ENCODE measurements around the gene RIC3. TPM values are rescaled to one million over a fixed set of nuclear protein-coding genes. Genes with fewer than 3 reads are reported as not detected.
"Not testable (repeated sequence)": the region's sequence is repeated elsewhere in the genome, so short reads cannot be mapped to it uniquely, and the experiment has no call there.

RIC3 gene
- total RNA-seq, 2 experiments from 2014 or later = 6.3 to 6.8 TPM

DNA sequence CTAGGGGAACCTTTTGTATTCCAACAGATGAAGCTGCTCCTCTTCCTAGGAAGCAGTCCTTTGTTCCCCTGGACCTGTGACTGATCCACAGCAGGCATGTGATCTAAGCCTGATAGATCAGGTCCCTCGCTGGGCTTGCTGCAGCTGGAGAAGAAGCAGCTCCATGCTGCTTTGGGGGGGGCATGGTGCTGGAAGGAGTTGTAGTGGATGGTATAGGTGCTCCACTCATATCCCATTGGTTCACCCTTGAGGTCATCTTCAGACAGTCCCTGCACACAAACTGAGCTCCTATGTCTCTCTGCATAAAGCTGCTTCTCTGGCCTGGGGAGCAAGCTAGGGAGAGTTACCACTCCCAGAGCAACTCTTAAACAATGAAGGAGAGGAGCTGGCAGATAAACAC is 9.5 kb upstream of the RIC3 start:
- Mint-ChIP-seq H3K27ac (no peak overlapping the region), H3K27me3 (ENCODE audit: low read depth) (peaks cover 5% of the 10 kb centered on the region), H3K9me3 (no peaks in the 10 kb centered on the region), H3K4me1 (ENCODE audit: low read depth) (no peaks in the 10 kb centered on the region), H3K4me3 (no peak overlapping the region), H3K36me3 (ENCODE audit: low read depth) (no peaks in the 10 kb centered on the region)
- CTCF ChIA-PET = interaction anchor here (1.3 kb wide), 1 partner anchor 14 kb away, joined by 3 read pairs; no protein-coding TSS in a partner anchor
- DNase-seq = no peak
- intact Hi-C loops (cut with micrococcal nuclease) = no loop called here

DNA sequence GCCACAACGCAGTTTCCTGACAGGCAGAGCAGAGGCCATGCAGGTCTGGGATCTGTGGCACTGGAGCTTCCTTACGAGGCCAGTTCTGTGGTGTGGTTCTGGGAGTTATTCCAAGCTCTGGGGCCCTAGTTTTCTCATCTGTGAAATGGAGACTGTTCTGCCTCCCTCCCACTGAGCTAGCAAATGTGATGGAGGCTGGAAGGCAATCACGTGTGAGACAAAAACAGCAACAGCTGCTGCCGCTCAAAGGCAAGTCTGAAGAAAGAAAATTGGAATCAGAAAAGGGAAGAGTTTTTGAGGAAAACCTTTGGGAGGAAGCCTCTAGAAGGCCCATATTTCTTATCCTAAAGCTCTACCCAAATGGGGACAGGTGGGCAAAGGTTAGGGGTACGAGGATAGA is 8.3 kb upstream of the RIC3 start:
- Mint-ChIP-seq H3K36me3 (ENCODE audit: low read depth) (no peaks in the 10 kb centered on the region), H3K27ac (no peak overlapping the region), H3K4me3 (no peak overlapping the region), H3K27me3 (ENCODE audit: low read depth) (peaks cover 7% of the 10 kb centered on the region), H3K4me1 (ENCODE audit: low read depth) (no peaks in the 10 kb centered on the region), H3K9me3 (no peaks in the 10 kb centered on the region)
- CTCF ChIA-PET = no interaction called here
- DNase-seq = no peak
- intact Hi-C loops (cut with micrococcal nuclease) = no loop called here

DNA sequence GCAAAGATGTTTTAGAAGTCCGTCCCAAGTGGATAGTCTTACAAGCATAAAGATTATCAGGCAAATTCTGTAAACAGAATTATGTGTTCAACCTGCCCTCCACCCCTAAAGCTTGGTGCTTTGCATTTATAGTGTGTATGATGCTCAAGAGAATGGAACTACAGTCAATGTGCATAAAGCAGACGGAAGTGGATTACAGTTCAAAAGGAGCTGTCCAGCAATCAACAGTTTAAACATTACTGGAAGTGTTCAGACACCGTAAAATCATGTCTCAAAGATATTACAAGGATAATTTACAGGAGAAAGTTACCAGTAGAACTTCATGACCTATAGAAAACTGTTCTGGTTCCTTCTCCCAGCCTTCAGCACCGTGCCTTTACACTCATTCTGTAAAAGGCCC is 1.0 kb downstream of the RIC3 start:
- Mint-ChIP-seq H3K9me3 (no peaks in the 10 kb centered on the region), H3K4me3 (peak overlapping the region; percentile 83), H3K27ac (no peak overlapping the region), H3K27me3 (ENCODE audit: low read depth) (peaks cover 27% of the 10 kb centered on the region), H3K4me1 (ENCODE audit: low read depth) (peaks cover 23% of the 10 kb centered on the region), H3K36me3 (ENCODE audit: low read depth) (no peaks in the 10 kb centered on the region)
- no peak for DNase-seq
- intact Hi-C loops (cut with micrococcal nuclease) = no loop called here
- CTCF ChIA-PET = interaction anchor here (0.8 kb wide), 1 partner anchor 161 kb away, joined by 3 read pairs; no protein-coding TSS in a partner anchor

- Mint-ChIP-seq H3K36me3 (ENCODE audit: low read depth) (no peaks in the 10 kb centered on the region), H3K27ac (no peak overlapping the region), H3K4me3 (no peak overlapping the region), H3K9me3 (no peaks in the 10 kb centered on the region), H3K4me1 (ENCODE audit: low read depth) (peaks cover 25% of the 10 kb centered on the region), H3K27me3 (ENCODE audit: low read depth) (peaks cover 21% of the 10 kb centered on the region)
- no peak for DNase-seq
- intact Hi-C loops (cut with micrococcal nuclease) = no loop called here
- CTCF ChIA-PET = interaction anchor here (0.6 to 0.8 kb wide), 2 partner anchors 10 to 81 kb away, joined by 3 to 5 read pairs; no protein-coding TSS in a partner anchor
Observed at GRCh38 chr11:8164746-8165145, 4.1 kb downstream of the RIC3 start.

DNA sequence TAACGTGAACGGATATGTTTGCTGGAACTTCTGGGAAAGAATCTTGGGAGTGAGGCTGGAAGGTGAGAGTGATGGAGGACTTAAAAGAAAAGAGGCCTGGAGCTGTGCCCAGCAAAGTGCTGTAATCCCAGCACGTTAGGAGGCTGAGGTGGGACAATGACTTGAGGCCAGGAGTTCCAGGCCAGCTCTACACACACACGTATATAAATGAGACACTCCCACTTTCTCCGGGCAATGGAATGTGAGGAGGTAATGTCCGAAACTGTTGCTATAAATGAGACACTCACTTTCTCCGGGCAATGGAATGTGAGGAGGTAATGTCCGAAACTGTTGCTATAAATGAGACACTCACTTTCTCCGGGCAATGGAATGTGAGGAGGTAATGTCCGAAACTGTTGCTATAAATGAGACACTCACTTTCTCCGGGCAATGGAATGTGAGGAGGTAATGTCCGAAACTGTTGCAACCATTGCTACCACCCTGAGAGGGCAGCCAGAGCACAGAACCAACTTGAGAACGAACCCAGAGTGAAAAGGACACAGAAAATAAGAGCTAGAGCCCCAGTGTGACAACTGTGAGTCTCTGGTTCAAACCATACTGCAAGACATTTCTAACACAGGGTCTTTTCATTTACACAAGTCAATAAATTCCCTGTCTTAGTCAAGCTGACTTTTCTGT is 7.1 kb downstream of the RIC3 start:
- H3K27me3 Mint-ChIP-seq (ENCODE audit: low read depth); CTCF ChIA-PET; H3K36me3 Mint-ChIP-seq (ENCODE audit: low read depth); H3K9me3 Mint-ChIP-seq; H3K27ac Mint-ChIP-seq; H3K4me3 Mint-ChIP-seq; intact Hi-C loops (cut with micrococcal nuclease); DNase-seq: not testable (repeated sequence)
- H3K4me1 Mint-ChIP-seq (ENCODE audit: low read depth) = peaks cover 13% of the 10 kb centered on the region

DNA sequence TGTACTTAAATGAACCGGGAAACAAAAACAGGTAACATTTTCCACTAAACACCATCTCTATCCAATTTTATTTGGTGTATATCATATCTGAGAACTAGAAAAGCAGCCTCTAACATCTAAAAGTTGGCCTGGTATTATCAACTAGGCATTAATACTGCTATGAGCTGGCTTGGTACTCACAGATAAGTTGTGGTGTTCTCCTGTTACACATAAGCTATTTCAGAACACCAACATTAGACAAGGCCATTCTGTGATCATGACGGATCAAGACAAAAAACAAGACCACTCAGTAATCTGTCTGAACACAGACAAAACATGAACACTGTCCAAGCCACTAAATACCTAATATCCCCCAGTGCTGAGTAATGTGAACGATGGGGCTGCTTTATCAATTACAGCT is 11.9 kb downstream of the RIC3 start:
- no peak for DNase-seq
- intact Hi-C loops (cut with micrococcal nuclease) = no loop called here
- Mint-ChIP-seq H3K36me3 (ENCODE audit: low read depth) (peaks cover 2% of the 10 kb centered on the region), H3K4me3 (no peak overlapping the region), H3K27ac (no peak overlapping the region), H3K4me1 (ENCODE audit: low read depth) (peaks cover 11% of the 10 kb centered on the region), H3K27me3 (ENCODE audit: low read depth) (no peaks in the 10 kb centered on the region), H3K9me3 (no peaks in the 10 kb centered on the region)
- CTCF ChIA-PET = no interaction called here

DNA sequence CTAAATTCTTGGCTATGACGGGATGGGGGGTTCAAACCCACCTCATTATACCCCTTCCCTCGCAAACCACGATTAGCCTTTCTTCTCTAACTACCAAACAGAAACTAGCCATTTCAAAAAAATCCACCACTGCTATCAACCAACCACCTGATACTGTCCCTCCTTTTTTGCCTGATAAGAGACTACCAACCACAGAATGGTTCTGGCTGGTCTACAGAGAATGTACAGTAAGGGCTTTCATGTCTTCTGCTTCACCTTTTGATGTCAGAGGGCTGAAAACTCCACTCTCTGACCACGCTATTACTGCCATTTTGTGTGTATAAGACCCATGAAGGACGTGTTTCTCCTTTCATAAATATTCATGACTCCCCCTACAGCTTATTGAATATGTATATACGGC is 19.1 kb downstream of the RIC3 start:
- H3K4me1 Mint-ChIP-seq (ENCODE audit: low read depth) = no peaks in the 10 kb centered on the region
- DNase-seq = no peak
- CTCF ChIA-PET = interaction anchor here (0.7 to 1.2 kb wide), 2 partner anchors 50 to 53 kb away, joined by 3 read pairs; no protein-coding TSS in a partner anchor
- H3K27ac Mint-ChIP-seq = no peak overlapping the region
- intact Hi-C loops (cut with micrococcal nuclease) = no loop called here
- H3K36me3 Mint-ChIP-seq (ENCODE audit: low read depth) = peaks cover 6% of the 10 kb centered on the region
- no peaks in the 10 kb centered on the region for H3K9me3 Mint-ChIP-seq
- H3K27me3 Mint-ChIP-seq (ENCODE audit: low read depth) = no peaks in the 10 kb centered on the region
- H3K4me3 Mint-ChIP-seq = no peak overlapping the region

- H3K9me3 Mint-ChIP-seq = no peaks in the 10 kb centered on the region
- CTCF ChIA-PET = interaction anchor here (0.6 kb wide), 1 partner anchor 14 kb away, joined by 3 read pairs; no protein-coding TSS in a partner anchor
- no peak overlapping the region for H3K4me3 Mint-ChIP-seq
- intact Hi-C loops (cut with micrococcal nuclease) = no loop called here
- no peak for DNase-seq
- H3K27me3 Mint-ChIP-seq (ENCODE audit: low read depth) = no peaks in the 10 kb centered on the region
- H3K27ac Mint-ChIP-seq = no peak overlapping the region
- no peaks in the 10 kb centered on the region for H3K4me1 Mint-ChIP-seq (ENCODE audit: low read depth)
- H3K36me3 Mint-ChIP-seq (ENCODE audit: low read depth) = peaks cover 25% of the 10 kb centered on the region
Observed at GRCh38 chr11:8138526-8138925, 30.3 kb downstream of the RIC3 start.

GRCh38 chr11:8127447-8127846 is 41.4 kb downstream of the RIC3 start:
- no peaks in the 10 kb centered on the region for H3K27me3 Mint-ChIP-seq (ENCODE audit: low read depth)
- H3K36me3 Mint-ChIP-seq (ENCODE audit: low read depth) = peaks cover 6% of the 10 kb centered on the region
- no peak for DNase-seq
- no peak overlapping the region for H3K27ac Mint-ChIP-seq
- intact Hi-C loops (cut with micrococcal nuclease) = no loop called here
- H3K4me3 Mint-ChIP-seq = no peak overlapping the region
- H3K4me1 Mint-ChIP-seq (ENCODE audit: low read depth) = peaks cover 5% of the 10 kb centered on the region
- CTCF ChIA-PET = interaction anchor here (1.4 kb wide), 1 partner anchor 28 kb away, joined by 4 read pairs; no protein-coding TSS in a partner anchor
- no peaks in the 10 kb centered on the region for H3K9me3 Mint-ChIP-seq

DNA sequence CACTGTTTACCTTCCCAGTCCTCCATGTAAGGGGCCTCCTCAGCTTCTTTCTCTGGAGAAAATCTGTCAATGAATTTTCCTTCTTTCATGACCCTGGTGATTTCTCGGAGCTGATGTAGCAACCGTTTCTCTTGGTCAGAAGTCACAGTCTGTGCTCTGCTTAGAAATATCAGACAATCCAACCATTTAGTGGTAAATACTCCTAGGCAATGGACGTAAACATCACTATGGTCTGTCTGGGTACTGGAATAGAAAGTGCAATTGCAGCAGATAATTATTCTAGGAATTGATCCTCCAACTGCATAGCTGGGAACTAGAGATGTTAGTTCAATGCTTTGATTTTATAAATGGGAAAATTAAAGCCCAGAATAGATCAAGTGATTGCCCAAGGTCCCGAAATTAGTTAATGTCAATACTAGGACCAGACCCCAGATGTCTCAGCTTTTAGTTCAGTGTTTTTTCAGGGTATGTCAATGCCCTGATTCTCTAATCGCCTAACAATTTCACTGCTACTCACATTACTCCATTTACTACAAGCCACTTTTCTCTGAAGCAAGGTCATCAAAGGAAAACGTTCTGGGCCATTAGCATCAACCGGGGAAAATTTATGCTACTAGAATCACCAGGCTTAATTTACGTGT is 42.1 kb downstream of the RIC3 start:
- H3K27me3 Mint-ChIP-seq (ENCODE audit: low read depth) = no peaks in the 10 kb centered on the region
- no peak overlapping the region for H3K4me3 Mint-ChIP-seq
- no peak overlapping the region for H3K27ac Mint-ChIP-seq
- peaks cover 5% of the 10 kb centered on the region for H3K4me1 Mint-ChIP-seq (ENCODE audit: low read depth)
- no peaks in the 10 kb centered on the region for H3K9me3 Mint-ChIP-seq
- peaks cover 6% of the 10 kb centered on the region for H3K36me3 Mint-ChIP-seq (ENCODE audit: low read depth)
- CTCF ChIA-PET = interaction anchor here (0.6 to 0.7 kb wide), 2 partner anchors 207 to 388 kb away, joined by 3 to 5 read pairs; no protein-coding TSS in a partner anchor
- DNase-seq = no peak
- intact Hi-C loops (cut with micrococcal nuclease) = no loop called here

DNA sequence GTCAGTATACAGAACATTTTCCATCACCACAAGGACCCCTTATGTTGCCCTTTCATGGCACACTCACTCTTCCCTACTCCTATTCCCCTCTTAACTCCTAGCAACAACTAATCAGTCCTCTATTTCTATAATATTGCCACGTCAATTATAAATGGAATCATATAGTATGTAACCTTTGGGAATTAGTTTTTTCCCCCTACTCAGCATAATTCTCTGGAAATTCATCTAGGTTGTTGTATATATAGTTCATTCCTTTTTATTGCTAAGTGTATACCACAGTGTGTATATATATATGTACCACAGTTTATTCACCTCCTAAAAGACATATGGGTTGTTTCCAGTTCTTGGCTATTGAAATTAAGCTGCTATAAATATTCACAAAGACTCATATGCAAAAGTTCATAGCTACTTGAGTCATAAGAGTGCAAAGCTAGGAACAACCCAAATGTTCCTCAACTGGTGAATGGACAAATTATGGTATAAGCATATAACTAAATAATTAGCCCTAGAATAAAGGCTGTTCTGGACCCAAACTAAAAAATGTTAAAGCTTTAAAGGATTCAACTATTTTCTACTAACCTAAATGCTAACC is 46.6 kb downstream of the RIC3 start:
- H3K27me3 Mint-ChIP-seq (ENCODE audit: low read depth) = no peaks in the 10 kb centered on the region
- CTCF ChIA-PET = no interaction called here
- DNase-seq = no peak
- H3K36me3 Mint-ChIP-seq (ENCODE audit: low read depth) = peaks cover 19% of the 10 kb centered on the region
- intact Hi-C loops (cut with micrococcal nuclease) = no loop called here
- H3K4me3 Mint-ChIP-seq = no peak overlapping the region
- peaks cover 6% of the 10 kb centered on the region for H3K9me3 Mint-ChIP-seq
- peaks cover 5% of the 10 kb centered on the region for H3K4me1 Mint-ChIP-seq (ENCODE audit: low read depth)
- H3K27ac Mint-ChIP-seq = no peak overlapping the region

- H3K4me1 Mint-ChIP-seq (ENCODE audit: low read depth) = no peaks in the 10 kb centered on the region
- peaks cover 16% of the 10 kb centered on the region for H3K36me3 Mint-ChIP-seq (ENCODE audit: low read depth)
- H3K27me3 Mint-ChIP-seq (ENCODE audit: low read depth) = no peaks in the 10 kb centered on the region
- intact Hi-C loops (cut with micrococcal nuclease) = no loop called here
- no peak for DNase-seq
- H3K27ac Mint-ChIP-seq = no peak overlapping the region
- H3K9me3 Mint-ChIP-seq = peaks cover 6% of the 10 kb centered on the region
- CTCF ChIA-PET = interaction anchor here (2.2 kb wide), 1 partner anchor 12 kb away, joined by 8 read pairs; no protein-coding TSS in a partner anchor
- H3K4me3 Mint-ChIP-seq = no peak overlapping the region
Observed at GRCh38 chr11:8111636-8112035, 57.2 kb downstream of the RIC3 start.
